Right atrium auricular region (tissue), 2 donors: ENCODE results near the gene BARHL1. TPM values are rescaled to one million over a fixed set of nuclear protein-coding genes. Genes with fewer than 3 reads are reported as not detected.

Source experiments
- DNase-seq: peaks from one replicate; pipeline ENCODE4 v3.0.0-alpha.2; 2019; ENCODE audit warnings: low spot score
- H3K27ac ChIP-seq, 2 donors: fragments of 200-600 bp; sonication (generic); 1 replicate in 1 of 2; 2 replicates in 1 of 2; pipeline ENCODE4 v1.5.1; 2016 to 2019
- H3K27me3 ChIP-seq, 2 donors: fragments of 200-600 bp; sonication (generic); one replicate each; pipeline versions ENCODE4 v1.5.1 to v1.6.0; 2017 to 2019
- H3K36me3 ChIP-seq: fragments of 200-600 bp; sonication (generic); one replicate; pipeline ENCODE4 v1.5.1; 2016
- H3K4me1 ChIP-seq, 2 donors: fragments of 200-600 bp; sonication (generic); one replicate each; pipeline versions ENCODE4 v1.5.1 to v1.6.0; 2017 to 2019
- H3K4me3 ChIP-seq, 2 donors: fragments of 200-600 bp; sonication (generic); 1 replicate in 1 of 2; 2 replicates in 1 of 2; pipeline ENCODE4 v1.5.1; 2017 to 2019; ENCODE audit warnings: mild to moderate bottlenecking in 1 of 2, moderate library complexity in 1 of 2
- H3K9me3 ChIP-seq, 2 donors: fragments of 200-600 bp; sonication (generic); one replicate each; pipeline ENCODE4 v1.5.1; 2019
- total RNA-seq, 2 donors: library from RNA; depleted of rRNA; stranded (reverse); fragments of >200 nt; gene quantifications; one replicate each; pipeline ENCODE4 v1.1.0, GENCODE V29; 2016
- TF ChIP-seq, protein P1 (sequence below), 2 donors: fragments of 200-600 bp; sonication (generic); IDR thresholded peaks; one replicate each; pipeline ENCODE4 v1.5.1; 2019; ENCODE audit warnings: antibody characterized with exemption in 2 of 2

BARHL1 gene
- total RNA-seq, 2 donors from 2014 or later, result not detected

DNA sequence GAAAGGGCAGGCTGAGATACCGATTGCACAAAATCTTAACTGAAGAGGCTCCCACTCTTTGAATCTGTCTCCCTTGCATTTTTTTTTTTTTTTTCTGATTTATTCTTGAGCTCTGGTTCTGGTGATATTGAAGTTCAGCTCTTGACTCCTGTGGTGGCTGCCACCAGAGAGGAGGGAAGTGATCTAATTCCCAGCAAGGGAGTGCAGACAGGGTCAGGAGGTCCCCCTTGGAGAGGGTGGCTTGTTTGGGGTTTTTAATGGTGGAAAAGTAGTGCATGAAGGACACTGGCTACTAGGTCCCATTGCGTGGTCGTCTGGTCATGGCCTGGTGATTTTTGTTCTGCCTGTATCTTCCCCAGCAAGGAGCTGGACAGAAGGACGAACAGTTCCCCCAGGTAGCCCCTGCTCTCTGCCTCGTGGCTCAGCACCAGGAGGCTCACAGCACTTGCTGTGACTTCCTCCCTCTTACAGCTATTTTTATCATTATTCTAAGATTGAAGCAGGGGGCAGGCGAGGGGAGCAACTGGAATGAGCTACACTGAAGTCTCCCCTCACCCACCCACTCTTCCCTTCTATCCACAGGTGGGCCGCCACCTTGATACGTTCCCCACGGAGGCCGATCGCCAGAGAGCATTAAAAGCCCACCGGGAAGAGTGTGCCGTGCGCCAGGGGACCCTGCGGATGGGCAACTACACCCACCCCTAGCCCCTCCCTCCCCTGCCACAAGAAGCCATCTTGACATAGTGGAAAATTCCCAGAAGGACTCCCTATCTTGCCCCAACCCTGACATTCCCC is 10.4 kb upstream of the BARHL1 start:
- no peak for DNase-seq
- no peaks in the 10 kb centered on the region for H3K4me1 ChIP-seq
- TF ChIP-seq, protein P1, sequence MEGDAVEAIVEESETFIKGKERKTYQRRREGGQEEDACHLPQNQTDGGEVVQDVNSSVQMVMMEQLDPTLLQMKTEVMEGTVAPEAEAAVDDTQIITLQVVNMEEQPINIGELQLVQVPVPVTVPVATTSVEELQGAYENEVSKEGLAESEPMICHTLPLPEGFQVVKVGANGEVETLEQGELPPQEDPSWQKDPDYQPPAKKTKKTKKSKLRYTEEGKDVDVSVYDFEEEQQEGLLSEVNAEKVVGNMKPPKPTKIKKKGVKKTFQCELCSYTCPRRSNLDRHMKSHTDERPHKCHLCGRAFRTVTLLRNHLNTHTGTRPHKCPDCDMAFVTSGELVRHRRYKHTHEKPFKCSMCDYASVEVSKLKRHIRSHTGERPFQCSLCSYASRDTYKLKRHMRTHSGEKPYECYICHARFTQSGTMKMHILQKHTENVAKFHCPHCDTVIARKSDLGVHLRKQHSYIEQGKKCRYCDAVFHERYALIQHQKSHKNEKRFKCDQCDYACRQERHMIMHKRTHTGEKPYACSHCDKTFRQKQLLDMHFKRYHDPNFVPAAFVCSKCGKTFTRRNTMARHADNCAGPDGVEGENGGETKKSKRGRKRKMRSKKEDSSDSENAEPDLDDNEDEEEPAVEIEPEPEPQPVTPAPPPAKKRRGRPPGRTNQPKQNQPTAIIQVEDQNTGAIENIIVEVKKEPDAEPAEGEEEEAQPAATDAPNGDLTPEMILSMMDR (IDR thresholded peaks at IDR 0.05), result no peak
- no peak overlapping the region for H3K27ac ChIP-seq
- H3K9me3 ChIP-seq, result no peaks in the 10 kb centered on the region
- no peak overlapping the region for H3K4me3 ChIP-seq
- no peaks in the 10 kb centered on the region for H3K36me3 ChIP-seq
- H3K27me3 ChIP-seq, result no peaks in the 10 kb centered on the region

DNA sequence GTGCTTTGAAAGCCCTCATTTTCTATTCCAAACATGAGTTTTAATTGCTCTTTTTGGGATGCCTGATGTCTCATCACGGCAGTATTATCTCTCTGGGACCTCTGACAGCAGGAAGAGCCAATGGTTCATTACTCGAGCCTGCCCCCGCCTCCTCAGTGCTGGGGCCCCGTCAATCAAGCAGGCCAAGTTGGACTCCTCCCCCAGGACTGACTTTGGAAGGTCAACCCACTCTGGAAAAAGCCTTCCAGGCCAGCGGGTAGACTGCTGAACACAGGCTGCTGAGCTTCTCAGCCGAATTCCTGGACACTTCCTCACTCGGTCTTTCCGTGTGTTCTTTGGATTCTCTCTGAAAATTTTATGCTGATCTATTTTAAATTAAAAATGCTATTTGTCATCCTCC is 9.5 kb upstream of the BARHL1 start:
- H3K36me3 ChIP-seq, result no peaks in the 10 kb centered on the region
- no peak overlapping the region for H3K27ac ChIP-seq
- no peaks in the 10 kb centered on the region for H3K9me3 ChIP-seq
- no peaks in the 10 kb centered on the region for H3K27me3 ChIP-seq
- no peak for DNase-seq
- TF ChIP-seq, protein P1 (IDR thresholded peaks at IDR 0.05), result no peak
- no peaks in the 10 kb centered on the region for H3K4me1 ChIP-seq
- H3K4me3 ChIP-seq, result no peak overlapping the region

DNA sequence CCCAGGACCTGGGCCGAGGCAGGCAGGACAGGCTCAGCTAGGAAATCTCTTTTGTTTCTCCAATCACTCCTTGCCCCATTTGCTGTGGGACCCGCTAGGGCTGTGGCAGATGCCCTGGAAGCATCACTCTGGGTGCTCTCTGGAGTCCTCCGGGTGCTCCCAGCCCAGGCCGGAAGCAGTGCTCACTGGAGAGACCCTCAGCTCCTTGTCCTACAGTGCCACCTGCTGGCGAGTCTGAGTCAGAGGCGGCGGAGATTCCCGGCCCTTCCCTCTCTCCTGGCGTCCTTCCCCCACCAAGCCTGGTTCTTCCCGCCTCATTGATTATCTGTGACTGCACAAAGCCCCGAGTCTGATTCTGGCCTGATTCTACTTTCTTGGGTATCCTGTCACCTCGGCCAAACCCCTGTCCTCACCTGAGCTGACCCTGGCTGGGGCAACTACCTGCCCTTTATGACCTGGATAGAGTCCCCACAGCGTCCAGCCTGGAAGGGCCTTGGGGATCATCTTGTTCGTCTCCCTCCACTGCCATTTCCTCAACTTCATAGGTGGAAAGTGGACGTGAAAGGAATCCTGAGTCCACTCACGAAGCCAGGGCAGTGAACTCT is 7.3 kb upstream of the BARHL1 start:
- Histone ChIP-seq H3K4me3 (no peak overlapping the region), H3K4me1 (peaks cover 0 to 6% of the 10 kb centered on the region in 2 donors), H3K36me3 (no peaks in the 10 kb centered on the region), H3K9me3 (no peaks in the 10 kb centered on the region), H3K27ac (no peak overlapping the region), H3K27me3 (peaks cover 12 to 19% of the 10 kb centered on the region in 2 donors)
- TF ChIP-seq, protein P1 (IDR thresholded peaks at IDR 0.05), result peak in 1 of 2 donors; percentile 88
- no peak for DNase-seq

DNA sequence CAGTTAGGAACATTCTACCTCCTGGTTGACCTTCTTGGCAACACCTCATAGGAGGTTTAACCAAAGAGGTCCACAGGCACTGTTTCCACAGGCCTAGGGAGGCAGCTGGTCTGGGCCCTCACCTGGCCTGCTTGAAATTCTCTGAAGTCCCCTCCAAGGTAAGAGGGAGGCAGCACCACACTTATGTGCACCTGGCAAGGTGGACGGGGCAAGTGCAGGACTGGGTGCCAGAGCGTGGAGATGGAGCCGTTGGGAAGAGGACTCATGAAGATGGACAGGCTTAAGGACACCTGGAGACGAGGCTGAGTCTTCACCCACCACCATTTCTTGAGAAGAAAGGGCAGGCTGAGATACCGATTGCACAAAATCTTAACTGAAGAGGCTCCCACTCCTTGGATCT is 6.6 kb upstream of the BARHL1 start:
- Histone ChIP-seq H3K36me3 (no peaks in the 10 kb centered on the region), H3K27me3 (peaks cover 16 to 26% of the 10 kb centered on the region in 2 donors), H3K4me3 (no peak overlapping the region), H3K27ac (no peak overlapping the region), H3K9me3 (no peaks in the 10 kb centered on the region), H3K4me1 (peaks cover 0 to 13% of the 10 kb centered on the region in 2 donors)
- TF ChIP-seq, protein P1 (IDR thresholded peaks at IDR 0.05), result no peak
- DNase-seq, result no peak

DNA sequence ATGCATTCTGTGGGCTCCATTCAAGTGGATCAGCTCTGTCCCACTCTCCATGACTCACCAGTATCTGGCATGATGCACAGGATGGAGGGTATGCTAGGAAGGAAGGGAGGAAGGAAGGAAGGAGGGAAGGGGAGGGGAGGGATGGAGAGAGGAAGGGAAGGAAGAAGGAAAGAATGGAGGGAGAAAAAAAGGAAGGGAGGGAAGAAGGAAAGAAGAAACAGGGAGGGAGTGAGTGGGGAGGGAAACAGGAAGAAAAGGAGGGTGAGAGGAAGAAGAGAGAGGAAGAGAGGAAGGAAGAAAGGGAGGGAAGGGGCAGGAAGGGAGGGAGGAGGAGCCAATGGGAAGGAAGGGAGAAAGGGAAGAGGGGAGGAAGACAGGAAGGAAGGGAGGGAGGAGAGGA is 5.3 kb upstream of the BARHL1 start:
- Histone ChIP-seq H3K27me3 (peaks cover 21 to 35% of the 10 kb centered on the region in 2 donors), H3K36me3 (no peaks in the 10 kb centered on the region), H3K27ac (no peak overlapping the region), H3K9me3 (no peaks in the 10 kb centered on the region), H3K4me3 (no peak overlapping the region), H3K4me1 (peaks cover 0 to 21% of the 10 kb centered on the region in 2 donors)
- DNase-seq, result no peak
- TF ChIP-seq, protein P1 (IDR thresholded peaks at IDR 0.05), result no peak
